ENCODE data around the gene ZFPL1. TPM values are rescaled to one million over a fixed set of nuclear protein-coding genes. Genes with fewer than 3 reads are reported as not detected.
A peak's percentile ranks its signal among the peaks of the same experiment; 100 is the strongest.

ZFPL1 gene
- total and polyA plus RNA-seq, 9 of the 15 experiments (the other 6 are each of a cell fraction or from before 2014, with no cell fraction given), result 3.7 to 37.5 (median 22.7) TPM

- no peak for TF ChIP-seq ZBTB12 (CRISPR knock-in tag; IDR thresholded peaks at IDR 0.05)
- peak; percentile 90 for TF ChIP-seq FOS (IDR thresholded peaks at IDR 0.05; ENCODE audit: extremely low read depth, insufficient read length)
- no peak for TF ChIP-seq ZNF778 (CRISPR knock-in tag; IDR thresholded peaks at IDR 0.05)
- no peak for TF ChIP-seq ZNF717 (CRISPR knock-in tag; IDR thresholded peaks at IDR 0.05)
- TF ChIP-seq CBX5 (IDR thresholded peaks at IDR 0.05; ENCODE audit: borderline replicate concordance, low read depth), result no peak
- TF ChIP-seq ZNF12 (CRISPR knock-in tag; IDR thresholded peaks at IDR 0.05), result 0 out of 2 replicates have a peak, but pooled peaks have one; percentile 23
- no peak for TF ChIP-seq RBM39 (optimal IDR thresholded peaks at IDR 0.05; ENCODE audit: low read depth, low read length)
- TF ChIP-seq ARHGAP35 (IDR thresholded peaks at IDR 0.05; ENCODE audit: partially characterized antibody), result no peak
- no peak for TF ChIP-seq ZNF551 (CRISPR knock-in tag; IDR thresholded peaks at IDR 0.05)
- TF ChIP-seq SIN3A (IDR thresholded peaks at IDR 0.05; ENCODE audit: borderline replicate concordance in 2 of 2, control insufficient read depth in 1 of 2, low read depth in 2 of 2, low read length in 2 of 2), result peak in 1 of 2 experiments; percentile 22; a peak in 1 of 4 replicates
- TF ChIP-seq ETV5 (CRISPR knock-in tag; IDR thresholded peaks at IDR 0.05; ENCODE audit: low read depth), result peak; percentile 18; the same call in 1 of the 2 replicates
- TF ChIP-seq DNMT1 (IDR thresholded peaks at IDR 0.05), result no peak
- TF ChIP-seq CHD2 (IDR thresholded peaks at IDR 0.05; ENCODE audit: low read depth, low read length), result peak; percentile 76
- TF ChIP-seq ARID3B (CRISPR knock-in tag; IDR thresholded peaks at IDR 0.05; ENCODE audit: borderline replicate concordance), result no peak
- TF ChIP-seq MCM2 (IDR thresholded peaks at IDR 0.05; ENCODE audit: low read depth), result no peak
- TF ChIP-seq THAP12 (CRISPR knock-in tag; IDR thresholded peaks at IDR 0.05), result peak; percentile 64
- TF ChIP-seq ZKSCAN8 (CRISPR knock-in tag; IDR thresholded peaks at IDR 0.05), result no peak
- TF ChIP-seq FOXJ2 (tag; IDR thresholded peaks at IDR 0.05), result peak; percentile 80; the same call in 1 of the 2 replicates
- TF ChIP-seq SREBF2 (CRISPR knock-in tag; IDR thresholded peaks at IDR 0.05), result no peak
- no peak for TF ChIP-seq CTCF (IDR thresholded peaks at IDR 0.05 in 2 of 3, conservative IDR thresholded peaks at IDR 0.05 in 1 of 3; ENCODE audit: insufficient read depth in 2 of 3, low read depth in 1 of 3, low read length in 3 of 3)
Measured at GRCh38 chr11:65134952-65135632, 51.1 kb downstream of the ZFPL1 start (continued).

Measured in K562 (cell line).